Astrocyte of the spinal cord (primary cell): Measurements from ENCODE around the gene BRPF3.

ENCODE experiments used
- DNase-seq: peaks from one replicate; pipeline ENCODE4 v3.0.0; 2011; ENCODE audit warnings: low read depth, low spot score
- H3K4me3 ChIP-seq: 2 replicates; pipeline ENCODE4 v1.5.1; 2011; ENCODE audit warnings: low read depth, mild to moderate bottlenecking, low read length, moderate library complexity
- CTCF ChIP-seq: IDR thresholded peaks from 2 replicates; pipeline ENCODE4 v1.5.1; 2012; ENCODE audit warnings: low read depth, mild to moderate bottlenecking, low read length, inconsistent platforms
- in situ Hi-C: cut with HindIII; loops from 2 replicates; pipeline ENCODE4 v1.10.0; 2017; ENCODE audit warnings: low sequenced_read_pairs

BRPF3 gene

GRCh38 chr6:36232172-36232571 lies 35.6 kb downstream of the BRPF3 start:
- no peak overlapping the region for H3K4me3 ChIP-seq
- no peak for DNase-seq
- TF ChIP-seq CTCF: no peak
- in situ Hi-C loops: no loop called here

- H3K4me3 ChIP-seq: no peak overlapping the region
- no peak for TF ChIP-seq CTCF
- no peak for DNase-seq
- in situ Hi-C loops: no loop called here
These were observed 38.8 kb downstream of the BRPF3 start for GRCh38 chr6:36235309-36235708.

- H3K4me3 ChIP-seq: no peak overlapping the region
- DNase-seq: no peak
- in situ Hi-C loops: no loop called here
- TF ChIP-seq CTCF: no peak
These were observed 39.3 kb downstream of the BRPF3 start for GRCh38 chr6:36235862-36236261.

- TF ChIP-seq CTCF: no peak
- in situ Hi-C loops: no loop called here
- DNase-seq: no peak
- H3K4me3 ChIP-seq: no peak overlapping the region
These were observed 43.2 kb downstream of the BRPF3 start for GRCh38 chr6:36239774-36240173.

- H3K4me3 ChIP-seq: no peak overlapping the region
- no peak for TF ChIP-seq CTCF
- in situ Hi-C loops: no loop called here
- DNase-seq: no peak
These were observed 45.2 kb downstream of the BRPF3 start for GRCh38 chr6:36241728-36242127.

- DNase-seq: no peak
- in situ Hi-C loops: no loop called here
- H3K4me3 ChIP-seq: no peak overlapping the region
- TF ChIP-seq CTCF: no peak
These were observed 45.6 kb downstream of the BRPF3 start for GRCh38 chr6:36242161-36242560.

- in situ Hi-C loops: no loop called here
- no peak overlapping the region for H3K4me3 ChIP-seq
- TF ChIP-seq CTCF: no peak
- DNase-seq: no peak
These were observed 46.1 kb downstream of the BRPF3 start for GRCh38 chr6:36242626-36243025.
